Activated CD4-positive, CD25-positive, alpha-beta regulatory T cell treated with anti-CD3 and anti-CD28 coated beads, Interleukin-2, amount 50 U/mL, for 24 hours (primary cell): ENCODE data around the gene AKT2.

Experiments
- ATAC-seq, 2 donors: fragments of 150-1000 bp; cut with Tn5 transposase; one replicate each; pipeline ENCODE4 v1.10.0; 2021; ENCODE audit warnings: mild to moderate bottlenecking in 1 of 2, moderate library complexity in 1 of 2

Gene AKT2

GRCh38 chr19:40217027-40217810, 67.9 kb downstream of the AKT2 start:
- ATAC-seq = no peak

GRCh38 chr19:40216777-40217026, 68.4 kb downstream of the AKT2 start:
- ATAC-seq = no peak

DNA sequence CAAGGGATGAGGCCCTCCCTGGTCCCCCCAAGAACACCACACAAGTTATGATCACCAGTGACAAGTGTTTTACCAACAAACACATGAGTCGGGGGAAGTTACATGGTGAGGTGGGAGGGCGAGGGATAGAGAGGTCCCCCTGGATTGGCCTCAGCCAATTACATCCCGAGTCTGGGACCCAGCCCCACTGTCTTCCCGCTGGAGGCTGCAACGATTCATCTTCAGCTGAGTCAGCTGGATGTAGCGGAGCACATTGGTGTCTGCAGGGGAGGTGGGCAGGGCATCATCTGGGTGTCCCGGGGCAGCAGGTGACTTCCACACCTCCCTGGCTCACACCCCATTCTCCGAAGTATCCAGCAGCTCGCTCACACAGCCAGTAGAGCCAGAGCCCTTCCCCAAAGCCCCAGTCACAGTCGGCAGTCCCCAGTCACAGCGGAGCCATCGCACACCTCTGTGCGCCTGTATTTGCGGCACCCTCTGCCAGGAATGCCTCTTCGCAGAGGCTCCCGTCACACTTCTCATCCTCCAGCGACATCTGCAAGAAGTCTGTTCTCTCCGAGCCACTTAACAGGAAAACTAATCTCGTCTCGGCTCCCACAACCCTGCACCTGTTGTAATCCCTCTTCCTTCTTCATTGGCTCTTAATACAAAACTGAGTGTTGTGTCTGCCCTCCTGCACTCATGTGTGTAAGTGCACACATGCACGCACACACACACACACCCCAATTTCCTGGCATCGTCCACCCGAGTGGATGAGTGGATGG, 69.0 kb downstream of the AKT2 start:
- ATAC-seq = no peak

DNA sequence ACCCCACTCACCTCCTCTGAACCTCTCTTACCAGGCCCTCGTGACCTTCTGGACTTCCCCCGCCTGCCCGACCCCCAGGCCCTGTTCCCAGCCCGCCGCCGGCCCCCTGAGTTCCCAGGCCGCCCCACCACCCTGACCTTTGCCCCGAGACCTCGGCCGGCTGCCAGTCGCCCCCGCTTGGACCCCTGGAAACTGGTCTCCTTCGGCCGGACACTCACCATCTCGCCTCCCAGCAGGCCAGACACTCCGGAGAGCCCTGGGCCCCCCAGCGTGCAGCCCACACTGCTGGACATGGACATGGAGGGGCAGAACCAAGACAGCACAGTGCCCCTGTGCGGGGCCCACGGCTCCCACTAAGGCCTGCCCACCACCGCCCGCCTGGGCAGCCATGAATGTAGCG, 70.2 kb downstream of the AKT2 start:
- ATAC-seq = no peak

DNA sequence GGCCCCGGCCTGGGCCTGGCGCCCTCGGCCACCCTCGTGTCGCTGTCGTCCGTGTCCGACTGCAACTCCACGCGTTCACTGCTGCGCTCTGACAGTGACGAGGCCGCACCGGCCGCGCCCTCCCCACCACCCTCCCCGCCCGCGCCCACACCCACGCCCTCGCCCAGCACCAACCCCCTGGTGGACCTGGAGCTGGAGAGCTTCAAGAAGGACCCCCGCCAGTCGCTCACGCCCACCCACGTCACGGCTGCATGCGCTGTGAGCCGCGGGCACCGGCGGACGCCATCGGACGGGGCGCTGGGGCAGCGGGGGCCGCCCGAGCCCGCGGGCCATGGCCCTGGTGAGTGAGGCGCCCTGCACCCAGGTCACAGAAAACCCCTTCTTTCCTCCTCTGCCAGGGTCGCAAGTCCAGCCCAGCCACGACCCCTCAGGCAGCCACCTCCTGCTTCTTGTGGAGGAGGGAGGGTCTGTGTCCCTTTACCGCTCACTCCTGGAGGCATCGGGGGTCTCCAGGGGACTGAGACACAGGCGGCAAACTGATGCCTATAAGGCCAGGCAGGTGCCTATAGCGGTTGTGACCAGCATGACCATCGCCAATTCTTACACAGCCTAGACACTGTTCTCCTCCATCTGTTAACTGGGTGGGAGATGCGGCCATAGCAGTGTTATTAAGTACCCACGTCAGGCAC, 71.1 kb downstream of the AKT2 start:
- ATAC-seq = no peak

DNA sequence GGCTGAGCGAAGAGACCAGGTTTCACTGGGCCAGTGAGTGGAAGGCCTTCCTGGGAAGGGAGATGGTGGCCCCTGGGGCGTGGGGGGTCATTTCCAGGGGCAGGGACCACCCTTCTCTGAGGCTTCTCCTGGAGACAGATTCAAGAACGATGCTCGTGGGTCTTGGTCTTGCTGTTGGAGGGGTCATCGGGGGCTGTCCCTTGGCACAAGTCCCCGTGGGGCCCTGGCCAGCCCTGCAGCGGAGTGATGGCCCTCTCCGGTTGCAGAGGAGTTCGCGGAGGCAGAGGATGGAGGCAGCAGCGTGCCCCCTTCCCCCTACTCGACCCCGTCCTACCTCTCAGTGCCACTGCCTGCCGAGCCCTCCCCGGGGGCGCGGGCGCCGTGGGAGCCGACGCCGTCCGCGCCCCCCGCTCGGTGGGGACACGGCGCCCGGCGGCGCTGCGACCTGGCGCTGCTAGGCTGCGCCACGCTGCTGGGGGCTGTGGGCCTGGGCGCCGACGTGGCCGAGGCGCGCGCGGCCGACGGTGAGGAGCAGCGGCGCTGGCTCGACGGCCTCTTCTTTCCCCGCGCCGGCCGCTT, 71.8 kb downstream of the AKT2 start:
- ATAC-seq = no peak

- no peak for ATAC-seq
Observed at GRCh38 chr19:40210889-40211288, 74.3 kb downstream of the AKT2 start.

- no peak for ATAC-seq
Observed at GRCh38 chr19:40208602-40209001, 76.5 kb downstream of the AKT2 start.

DNA sequence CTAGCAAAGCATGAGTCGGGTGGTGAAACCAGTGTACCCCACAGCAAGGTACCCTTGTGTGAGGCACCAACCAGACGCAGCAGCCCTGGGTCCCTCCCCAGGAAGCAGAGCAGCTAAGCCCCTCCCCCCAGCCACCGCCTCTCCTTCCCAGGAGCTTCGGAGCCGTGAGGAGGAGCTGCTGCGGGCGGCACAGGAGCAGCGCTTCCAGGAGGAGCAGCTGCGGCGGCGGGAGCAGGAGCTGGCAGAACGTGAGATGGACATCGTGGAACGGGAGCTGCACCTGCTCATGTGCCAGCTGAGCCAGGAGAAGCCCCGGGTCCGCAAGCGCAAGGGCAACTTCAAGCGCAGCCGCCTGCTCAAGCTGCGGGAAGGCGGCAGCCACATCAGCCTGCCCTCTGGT, 79.4 kb downstream of the AKT2 start:
- ATAC-seq = no peak

DNA sequence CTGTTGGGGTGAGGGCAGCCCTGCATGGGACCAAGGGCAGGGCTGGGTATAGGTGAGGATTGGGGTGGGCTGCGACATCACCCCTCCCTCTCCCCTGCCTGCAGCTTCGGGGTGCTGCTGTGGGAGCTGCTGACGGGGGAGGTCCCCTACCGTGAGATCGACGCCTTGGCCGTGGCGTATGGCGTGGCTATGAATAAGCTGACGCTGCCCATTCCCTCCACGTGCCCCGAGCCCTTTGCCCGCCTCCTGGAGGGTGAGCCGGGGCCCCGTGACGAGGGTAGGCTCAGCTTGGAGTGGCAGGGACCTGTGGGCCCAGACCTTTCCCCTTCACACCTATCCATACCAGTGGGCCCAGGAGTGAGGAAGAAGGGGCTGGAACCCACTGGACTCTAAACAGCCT, 80.8 kb downstream of the AKT2 start:
- no peak for ATAC-seq

- no peak for ATAC-seq
Observed at GRCh38 chr19:40200341-40201099, 84.6 kb downstream of the AKT2 start.

- no peak for ATAC-seq
Observed at GRCh38 chr19:40198272-40198990, 86.7 kb downstream of the AKT2 start.

DNA sequence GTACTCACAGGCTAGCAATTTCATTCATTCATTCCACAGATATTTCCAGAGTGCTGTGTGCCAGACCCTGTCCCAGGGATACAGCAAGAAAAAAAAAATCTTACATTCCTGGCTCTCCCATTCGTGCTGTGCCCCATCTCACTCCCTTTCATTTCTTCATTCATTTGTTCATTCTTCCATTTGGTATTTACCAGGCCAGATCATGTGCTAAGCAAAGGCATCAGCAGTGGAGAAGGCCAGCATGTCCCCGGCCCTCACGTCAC, 91.6 kb downstream of the AKT2 start:
- no peak for ATAC-seq

- ATAC-seq = no peak
Observed at GRCh38 chr19:40192758-40193586, 92.2 kb downstream of the AKT2 start.

DNA sequence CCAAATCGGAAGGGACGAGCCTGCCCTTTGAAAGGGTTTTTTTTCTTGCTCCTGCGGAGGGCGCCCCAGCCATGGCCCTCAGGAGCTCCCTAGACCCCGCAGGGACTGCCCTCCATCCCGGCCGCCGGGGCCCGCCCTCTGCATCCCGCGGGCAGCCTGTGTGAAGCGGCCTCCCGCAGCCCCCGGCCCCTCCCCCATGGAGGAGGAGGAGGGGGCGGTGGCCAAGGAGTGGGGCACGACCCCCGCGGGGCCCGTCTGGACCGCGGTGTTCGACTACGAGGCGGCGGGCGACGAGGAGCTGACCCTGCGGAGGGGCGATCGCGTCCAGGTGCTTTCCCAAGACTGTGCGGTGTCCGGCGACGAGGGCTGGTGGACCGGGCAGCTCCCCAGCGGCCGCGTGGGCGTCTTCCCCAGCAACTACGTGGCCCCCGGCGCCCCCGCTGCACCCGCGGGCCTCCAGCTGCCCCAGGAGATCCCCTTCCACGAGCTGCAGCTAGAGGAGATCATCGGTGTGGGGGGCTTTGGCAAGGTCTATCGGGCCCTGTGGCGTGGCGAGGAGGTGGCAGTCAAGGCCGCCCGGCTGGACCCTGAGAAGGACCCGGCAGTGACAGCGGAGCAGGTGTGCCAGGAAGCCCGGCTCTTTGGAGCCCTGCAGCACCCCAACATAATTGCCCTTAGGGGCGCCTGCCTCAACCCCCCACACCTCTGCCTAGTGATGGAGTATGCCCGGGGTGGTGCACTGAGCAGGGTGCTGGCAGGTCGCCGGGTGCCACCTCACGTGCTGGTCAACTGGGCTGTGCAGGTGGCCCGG, 93.1 kb downstream of the AKT2 start:
- ATAC-seq = no peak

GRCh38 chr19:40190891-40191835, 94.0 kb downstream of the AKT2 start, which contains the start of gene MAP3K10:
MAP3K10 (plus strand) TSS chr19:40191426; CDS start chr19:40192032, 606 bp downstream.
- peak; percentile 88 to 91 for ATAC-seq

- ATAC-seq = no peak
Observed at GRCh38 chr19:40184273-40184672, 100.9 kb downstream of the AKT2 start.
